NCI-H2196 treated with DMSO at 0.1 percent for 48 hours (cell line): ENCODE measurements around the gene HDGFL3.
"Not testable (repeated sequence)": the region's sequence is repeated elsewhere in the genome, so short reads cannot be mapped to it uniquely, and the experiment has no call there.

ENCODE experiments used
- DNase-seq: peaks from one replicate; lab custom pipeline; 2025; ENCODE audit not compliant: unreplicated experiment; lab: John Stamatoyannopoulos, UW

HDGFL3 gene

GRCh38 chr15:83104141-83104540, 103.5 kb downstream of the HDGFL3 start:
- no peak for DNase-seq

DNA sequence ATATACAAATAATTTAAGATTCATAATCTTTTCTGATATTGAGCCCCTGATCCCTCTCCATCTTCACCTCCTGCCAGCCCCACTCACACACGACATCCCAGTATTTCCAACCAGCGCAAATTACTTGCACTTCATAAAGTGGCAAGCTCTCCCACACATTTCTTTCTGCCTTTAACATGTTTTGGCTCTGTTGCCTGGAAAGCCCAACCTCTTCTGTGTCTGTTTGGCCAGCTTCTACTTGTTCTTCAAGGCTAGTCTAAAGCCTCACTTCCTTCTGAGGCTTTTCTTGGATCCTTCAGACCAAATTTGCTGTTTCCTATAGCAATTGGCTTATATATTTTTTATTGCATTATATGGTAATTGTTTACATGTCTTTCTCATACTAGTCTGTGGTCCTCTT, 105.3 kb downstream of the HDGFL3 start:
- no peak for DNase-seq

DNA sequence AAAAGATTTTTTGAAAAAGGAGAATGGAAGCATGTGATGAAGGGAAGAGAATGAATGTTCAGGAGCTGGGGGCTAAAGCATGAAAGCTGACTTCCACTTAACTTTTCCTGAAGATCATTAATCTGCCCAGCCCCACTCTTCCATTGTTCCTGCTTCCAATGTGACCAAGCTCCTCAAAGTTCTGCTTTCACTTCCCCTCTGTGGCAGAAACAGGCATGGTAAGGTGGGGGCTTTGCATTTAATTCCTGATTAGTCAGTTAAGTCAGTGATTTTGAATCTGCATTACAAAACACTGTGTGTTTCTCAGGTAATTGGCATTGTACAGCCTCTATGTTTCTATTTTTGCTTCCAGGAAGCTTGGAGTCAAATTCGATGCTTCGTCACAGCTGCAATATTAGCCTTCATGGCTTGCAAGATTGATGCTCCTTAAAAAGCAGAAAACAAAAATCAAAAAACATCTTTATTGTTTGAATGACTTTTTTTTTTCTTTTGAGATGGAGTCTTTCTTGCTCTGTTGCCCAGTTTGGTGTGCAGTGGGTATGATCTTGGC, 107.5 kb downstream of the HDGFL3 start:
- no peak for DNase-seq

DNA sequence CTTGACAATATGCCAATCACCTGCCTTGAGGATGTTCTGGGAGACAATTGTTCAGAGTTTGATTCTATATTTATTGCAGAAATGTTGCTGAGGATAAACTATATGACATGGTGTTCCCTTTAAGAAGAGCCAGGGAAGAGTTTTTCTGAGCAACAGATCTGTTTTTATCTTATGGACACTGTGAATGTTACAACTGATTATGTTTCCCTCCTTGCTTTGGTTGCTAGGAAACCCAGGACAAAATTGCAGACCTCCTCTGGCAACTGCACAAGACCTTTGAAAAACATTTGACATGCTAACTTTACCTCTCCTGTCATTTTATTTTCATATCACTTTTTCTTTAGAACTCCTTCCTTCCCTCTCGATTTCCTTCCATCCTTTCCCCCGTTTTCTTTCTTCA, 108.3 kb downstream of the HDGFL3 start:
- DNase-seq: no peak

- DNase-seq: no peak
These were observed 109.5 kb downstream of the HDGFL3 start for GRCh38 chr15:83098079-83098478.

DNA sequence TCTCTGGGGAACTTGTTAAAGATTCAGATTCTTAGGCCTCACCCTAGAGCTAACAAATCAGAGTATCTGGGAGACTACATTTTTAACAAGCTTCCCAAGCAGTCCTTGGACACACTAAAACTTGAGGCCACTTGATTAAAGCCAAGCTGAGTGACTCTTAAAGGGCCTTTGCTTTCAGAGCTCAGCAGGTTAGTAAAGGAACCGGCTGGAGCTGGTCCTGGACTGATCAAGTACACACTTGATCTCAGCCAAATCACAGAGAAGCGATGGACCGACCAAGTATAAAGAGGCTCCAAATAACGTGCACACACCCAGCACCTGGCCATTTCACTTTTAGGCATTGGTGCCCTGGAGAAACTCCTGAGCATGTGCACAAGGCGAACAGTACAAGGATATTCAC, 113.0 kb downstream of the HDGFL3 start:
- DNase-seq: no peak

- no peak for DNase-seq
These were observed 115.2 kb downstream of the HDGFL3 start for GRCh38 chr15:83092309-83092976.

DNA sequence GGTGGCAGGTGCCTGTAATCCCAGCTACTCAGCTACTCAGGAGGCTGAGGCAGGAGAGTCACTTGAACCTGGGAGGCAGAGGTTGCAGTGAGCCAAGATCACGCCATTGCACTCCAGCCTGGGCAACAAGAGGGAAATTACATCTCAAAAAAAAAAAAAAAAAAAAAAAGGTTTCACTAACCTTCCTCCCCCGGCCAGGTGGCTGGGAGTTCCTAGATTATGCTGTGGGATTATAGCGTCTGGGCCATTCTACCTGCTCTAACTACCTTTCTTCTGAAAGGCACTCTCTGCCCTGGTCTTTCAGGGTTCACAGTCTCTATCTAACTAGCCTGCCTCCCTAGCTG, 115.7 kb downstream of the HDGFL3 start:
- not testable (repeated sequence) for DNase-seq

DNA sequence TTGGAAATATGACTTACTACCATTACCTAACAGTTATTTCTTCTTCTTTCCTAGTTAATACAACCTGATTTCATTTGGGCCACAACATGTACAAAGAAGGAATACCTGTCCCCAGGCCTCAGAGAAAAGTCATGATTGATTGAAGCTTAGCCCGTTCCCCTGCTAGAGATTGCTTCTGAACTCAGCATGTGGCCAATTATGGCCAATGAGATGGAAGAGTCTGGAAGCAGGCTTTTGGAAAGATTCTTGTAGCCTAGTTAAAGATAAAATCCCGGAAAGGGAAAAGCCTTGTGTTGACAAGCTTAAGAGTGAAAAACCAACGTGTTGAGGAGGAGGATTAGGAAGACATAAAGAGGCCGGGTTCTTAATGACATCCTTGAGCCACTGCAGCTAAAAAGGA, 117.2 kb downstream of the HDGFL3 start:
- DNase-seq: no peak

DNA sequence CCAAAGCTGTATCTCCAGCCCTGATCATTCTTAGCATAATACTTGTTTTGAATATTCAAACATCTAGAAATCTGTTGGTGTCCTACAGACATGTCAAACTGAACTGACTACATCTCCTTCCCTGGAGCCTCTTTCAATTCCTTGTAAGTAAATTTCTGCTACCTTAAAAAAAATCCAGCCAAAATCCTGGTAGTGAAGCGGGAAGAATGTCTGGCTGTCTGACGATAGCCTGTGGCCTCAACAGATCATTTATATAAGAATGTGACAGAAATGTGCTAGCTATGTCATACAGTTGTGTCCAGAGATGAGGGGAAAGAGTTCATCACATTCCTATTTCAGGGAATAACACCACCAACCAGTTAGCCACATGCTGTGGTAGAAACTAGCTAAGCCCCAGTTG, 118.7 kb downstream of the HDGFL3 start:
- DNase-seq: no peak

DNA sequence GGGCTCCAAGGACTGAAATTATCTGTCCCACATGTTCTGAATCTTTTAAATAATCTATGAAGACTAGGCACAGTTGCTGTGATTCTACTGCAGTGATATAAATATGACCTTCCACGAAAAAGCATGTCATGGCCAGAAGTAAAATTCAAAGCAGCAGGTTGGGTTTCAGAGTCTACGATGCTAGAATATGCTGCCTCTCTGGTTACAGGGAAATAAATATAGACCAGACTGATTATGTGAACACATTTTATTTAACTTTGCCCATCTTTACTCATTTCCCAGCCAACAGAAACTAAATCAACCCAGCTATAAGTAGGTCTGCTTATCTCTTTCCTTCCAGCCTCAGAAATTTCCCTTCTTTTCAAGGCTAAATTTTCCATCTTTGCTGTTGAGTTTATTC, 120.0 kb downstream of the HDGFL3 start:
- DNase-seq: no peak

DNA sequence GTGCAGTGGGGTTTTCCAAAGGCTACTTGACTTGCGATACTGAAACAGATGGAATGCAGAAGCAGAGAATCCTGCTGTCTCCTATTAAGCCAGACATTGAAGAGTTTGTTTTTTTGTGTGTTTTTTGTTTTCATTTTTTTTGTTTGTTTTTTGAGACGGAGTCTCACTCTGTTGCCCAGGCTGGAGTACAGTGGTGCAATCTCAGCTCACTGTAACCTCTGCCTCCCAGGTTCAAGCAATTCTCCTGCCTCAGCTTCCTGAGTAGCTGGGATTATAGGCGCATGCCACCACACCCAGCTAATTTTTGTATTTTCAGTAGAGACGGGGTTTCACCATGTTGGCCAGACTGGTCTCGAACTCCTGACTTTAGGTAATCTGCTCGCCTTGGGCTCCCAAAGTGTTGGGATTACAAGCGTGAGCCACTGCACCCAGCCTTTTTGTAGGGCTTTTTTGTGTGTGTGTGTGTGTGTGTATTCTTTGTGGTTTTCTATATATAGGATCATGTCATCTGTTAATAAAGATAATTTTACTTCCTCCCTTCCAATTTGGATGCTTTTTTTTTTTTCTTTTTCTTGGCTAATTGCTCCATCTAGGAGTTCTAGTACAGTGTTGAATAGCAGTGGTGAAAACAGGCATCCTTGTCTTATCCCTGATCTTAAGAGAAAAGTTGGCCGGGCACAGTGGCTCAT, 121.6 kb downstream of the HDGFL3 start:
- not testable (repeated sequence) for DNase-seq

GRCh38 chr15:83085461-83085860, 122.2 kb downstream of the HDGFL3 start:
- DNase-seq: not testable (repeated sequence)

DNA sequence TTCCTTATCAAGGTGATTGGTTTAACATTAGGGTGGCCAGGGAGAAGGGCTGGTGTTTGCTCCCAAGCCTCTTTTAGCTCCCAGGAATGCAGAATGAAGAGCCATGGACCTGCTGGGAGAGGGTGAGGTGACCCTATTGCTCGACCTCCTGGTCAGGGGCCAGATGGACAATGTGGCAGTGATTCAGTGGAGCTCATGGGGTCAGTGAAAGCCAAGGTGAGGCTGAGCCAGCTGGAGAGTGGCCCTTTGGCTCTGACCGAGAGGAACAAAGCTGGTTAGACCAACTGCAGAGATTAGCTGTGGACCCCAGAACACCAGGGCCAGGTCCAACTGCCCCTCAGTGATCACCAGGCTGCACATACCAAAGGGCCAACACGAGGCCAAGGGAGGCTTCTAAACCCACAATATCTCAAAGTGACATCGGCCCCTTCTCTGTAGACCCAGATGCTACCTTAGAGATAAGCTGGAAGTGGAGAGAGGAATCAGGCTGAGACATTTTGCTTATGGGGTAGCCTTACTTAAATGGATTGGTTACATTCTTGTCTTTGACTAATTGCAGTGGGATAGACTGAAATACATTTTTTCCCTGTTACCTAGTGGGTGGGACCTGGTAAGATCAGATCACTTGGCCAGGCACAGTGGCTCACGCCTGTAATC, 124.8 kb downstream of the HDGFL3 start:
- DNase-seq: no peak

DNA sequence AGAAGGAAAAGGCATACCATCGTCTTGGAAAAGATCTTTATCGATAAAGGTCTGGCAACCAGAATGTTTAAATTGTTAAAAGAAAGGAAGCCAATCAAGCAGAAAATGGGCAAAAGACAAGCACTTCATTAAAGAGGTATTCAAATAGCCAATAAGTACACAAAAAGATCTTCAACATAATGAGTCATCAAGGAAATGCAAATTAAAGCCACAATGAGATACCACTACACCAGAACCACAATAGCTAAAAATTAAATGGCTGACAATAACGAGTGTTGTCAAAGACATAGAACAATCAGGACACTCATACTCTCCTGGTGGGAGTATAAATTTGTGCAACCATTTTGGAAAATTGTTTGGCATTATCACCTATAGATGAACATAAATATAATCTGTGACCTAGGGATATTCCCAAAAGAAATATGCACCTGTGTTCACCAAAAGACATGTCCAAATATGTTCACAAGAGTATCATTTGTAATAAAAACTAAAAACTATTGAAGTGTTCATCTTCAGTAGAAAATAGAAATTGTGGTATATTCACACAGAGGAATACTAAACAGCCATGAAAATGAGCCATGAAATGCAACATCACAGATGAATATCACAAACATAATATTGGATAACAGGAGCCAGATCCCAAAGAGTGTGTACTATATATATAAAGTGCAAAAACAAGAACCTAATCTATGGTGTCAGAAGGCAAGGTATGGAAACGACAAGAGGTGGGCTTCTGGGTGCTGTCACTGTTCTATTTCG, 126.2 kb downstream of the HDGFL3 start:
- no peak for DNase-seq

- no peak for DNase-seq
These were observed 128.9 kb downstream of the HDGFL3 start for GRCh38 chr15:83078712-83079111.
